ENCODE measurements around the gene SP140. TPM values are rescaled to one million over a fixed set of nuclear protein-coding genes. Genes with fewer than 3 reads are reported as not detected.

SP140 gene
- total and polyA plus RNA-seq, 2 of the 8 experiments (the other 6 are each of a cell fraction or from before 2014, with no cell fraction given) = 0.23 to 1.3 TPM

GRCh38 chr2:230268606-230269243 is 43.2 kb downstream of the SP140 start:
- no peak overlapping the region for H3K4me2 ChIP-seq (ENCODE audit: insufficient read depth in 1 of 2, low read depth in 2 of 2, low read length in 2 of 2)
- CTCF ChIA-PET (ENCODE audit: partially characterized antibody) = no interaction called here
- H3K79me2 ChIP-seq (ENCODE audit: control insufficient read depth in 1 of 2, insufficient read depth in 2 of 2, low read length in 2 of 2) = no peaks in the 10 kb centered on the region
- no peak overlapping the region for H4K5ac ChIP-seq (ENCODE audit: insufficient read length, low read depth, low read length)
- H3K56ac ChIP-seq (replicated peaks; ENCODE audit: insufficient read length, low read depth, low read length) = no peak overlapping the region
- POLR2A ChIA-PET (ENCODE audit: partially characterized antibody) = no interaction called here
- H4K91ac ChIP-seq (replicated peaks; ENCODE audit: insufficient read length, low read length) = no peak overlapping the region
- FAIRE-seq (no peak), DNase-seq (ENCODE audit: low read depth in 1 of 2, low spot score in 2 of 2) (no peak)
- no peaks in the 10 kb centered on the region for H3K27me3 ChIP-seq (replicated peaks in 1 of 4; ENCODE audit: control insufficient read depth in 3 of 4, extremely low read depth in 1 of 4, insufficient read depth in 3 of 4, low read length in 3 of 4)
- H2BK20ac ChIP-seq (ENCODE audit: low read length) = no peak overlapping the region
- H3K9ac ChIP-seq (replicated peaks in 1 of 4; ENCODE audit: extremely low read depth in 1 of 4, low read depth in 3 of 4, low read length in 3 of 4) = no peak overlapping the region
- H3K27ac ChIP-seq (ENCODE audit: low read depth, low read length) = no peak overlapping the region
- no peaks in the 10 kb centered on the region for H3K79me1 ChIP-seq (ENCODE audit: low read depth, low read length)
- H3K23ac ChIP-seq (ENCODE audit: insufficient read length) = no peak overlapping the region
- no peak overlapping the region for H3K4ac ChIP-seq (replicated peaks; ENCODE audit: insufficient read length, low read depth, low read length)
- H2BK5ac ChIP-seq (ENCODE audit: low read depth, low read length) = no peak overlapping the region
- no peak overlapping the region for H2BK120ac ChIP-seq (replicated peaks; ENCODE audit: low read depth, low read length)
- H3K23me2 ChIP-seq (ENCODE audit: low read depth, low read length) = no peaks in the 10 kb centered on the region
- no peaks in the 10 kb centered on the region for H3K36me3 ChIP-seq (ENCODE audit: control insufficient read depth in 2 of 4, insufficient read depth in 4 of 4, low read length in 3 of 4)
- H2BK12ac ChIP-seq (ENCODE audit: low read depth, low read length) = no peak overlapping the region
- no peak overlapping the region for H3K14ac ChIP-seq (ENCODE audit: insufficient read length)
- H2AK5ac ChIP-seq (ENCODE audit: low read depth, low read length) = no peak overlapping the region
- H3K4me3 ChIP-seq (ENCODE audit: extremely low read depth in 1 of 4, insufficient read depth in 2 of 4, low read depth in 3 of 4, low read length in 4 of 4) = no peak overlapping the region
- H3K9me3 ChIP-seq (ENCODE audit: insufficient read depth in 2 of 2, low read depth in 1 of 2, low read length in 1 of 2) = no peaks in the 10 kb centered on the region
- no peak overlapping the region for H2AFZ ChIP-seq (ENCODE audit: low read length)
- no peaks in the 10 kb centered on the region for H4K20me1 ChIP-seq (replicated peaks in 1 of 2; ENCODE audit: control insufficient read depth in 1 of 2, insufficient read depth in 2 of 2, low read length in 2 of 2)
- no peak overlapping the region for H2BK15ac ChIP-seq (ENCODE audit: low read length)
- H3K18ac ChIP-seq (ENCODE audit: extremely low read depth, low read length) = no peak overlapping the region
- 84% methylated on average over 3 of the region's 3 CpGs; no CpG with 5 or more reads in 1 of the 2 experiments for WGBS, 2 experiments (ENCODE audit: extremely low coverage in 1 of 2, insufficient coverage in 1 of 2, insufficient read length in 1 of 2, insufficient replicate concordance in 2 of 2, low coverage in 1 of 2, low lambda C conversion rate in 2 of 2, missing lambda C conversion rate in 1 of 2)
- H4K8ac ChIP-seq (ENCODE audit: extremely low read depth, insufficient read depth, low read length) = no peak overlapping the region
- peaks cover 0 to 3% (median under 1%) of the 10 kb centered on the region in 4 experiments; a peak in 2 of 7 replicates for H3K4me1 ChIP-seq (replicated peaks in 1 of 4; ENCODE audit: control insufficient read depth in 3 of 4, insufficient read depth in 4 of 4, low read length in 3 of 4)
